Right kidney (tissue), 1 donor: ENCODE data around the gene FAHD1.
A peak's percentile ranks its signal among the peaks of the same experiment; 100 is the strongest.

Experiments
- DNase-seq: peaks from one replicate; pipeline ENCODE4 v3.0.0-alpha.2; 2016

The FAHD1 gene

GRCh38 chr16:1816396-1817275, 10.4 kb upstream of the FAHD1 start:
- DNase-seq = no peak

DNA sequence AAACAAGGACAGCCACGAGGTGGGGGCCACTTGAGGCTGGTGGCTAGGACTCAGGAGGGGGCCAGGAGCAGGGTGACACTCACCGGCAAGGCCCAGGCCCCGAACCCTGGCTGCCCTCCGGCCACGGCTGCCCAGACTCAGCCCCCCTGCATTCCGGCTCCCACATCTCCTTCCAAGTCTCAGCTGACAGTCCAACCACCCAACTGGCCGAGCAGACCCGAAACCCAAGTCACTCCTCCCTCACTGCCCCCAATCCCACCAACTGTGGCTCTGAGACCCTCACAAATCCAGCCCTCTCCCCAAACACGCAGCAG, 9.8 kb upstream of the FAHD1 start:
- no peak for DNase-seq

GRCh38 chr16:1817716-1818115, 9.3 kb upstream of the FAHD1 start:
- no peak for DNase-seq

DNA sequence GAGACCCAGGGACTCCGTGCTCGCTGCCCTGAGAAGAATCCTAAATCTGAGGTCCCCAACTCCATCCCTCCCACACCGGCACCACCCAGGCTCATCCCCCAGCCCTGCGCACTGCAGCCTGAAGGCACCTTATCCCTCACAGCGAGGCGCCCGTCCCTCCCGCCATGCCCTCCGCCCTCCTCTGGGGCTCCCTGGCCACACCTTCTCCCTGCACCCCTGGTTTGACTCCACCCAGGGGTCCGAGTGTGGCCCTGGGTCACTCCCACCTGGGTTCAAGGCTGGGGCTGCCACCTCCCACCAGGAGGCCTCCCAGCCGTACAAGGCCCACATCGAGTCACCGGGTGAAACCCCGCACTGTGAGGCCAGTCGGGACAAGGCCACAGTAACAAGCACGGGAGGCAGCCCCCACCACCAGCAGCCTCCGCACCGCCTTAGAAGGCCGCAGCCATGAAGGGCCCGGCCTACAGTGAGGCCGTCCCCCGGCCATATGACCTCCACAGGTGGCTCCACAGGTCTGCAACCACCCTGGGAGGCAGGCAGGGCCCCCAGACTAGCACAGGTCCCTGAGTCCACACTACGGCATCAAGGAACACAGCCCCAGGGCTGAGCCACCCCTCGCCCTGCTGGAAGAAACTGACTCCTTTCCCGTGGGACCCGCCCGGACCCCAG, 8.7 kb upstream of the FAHD1 start:
- DNase-seq = no peak

DNA sequence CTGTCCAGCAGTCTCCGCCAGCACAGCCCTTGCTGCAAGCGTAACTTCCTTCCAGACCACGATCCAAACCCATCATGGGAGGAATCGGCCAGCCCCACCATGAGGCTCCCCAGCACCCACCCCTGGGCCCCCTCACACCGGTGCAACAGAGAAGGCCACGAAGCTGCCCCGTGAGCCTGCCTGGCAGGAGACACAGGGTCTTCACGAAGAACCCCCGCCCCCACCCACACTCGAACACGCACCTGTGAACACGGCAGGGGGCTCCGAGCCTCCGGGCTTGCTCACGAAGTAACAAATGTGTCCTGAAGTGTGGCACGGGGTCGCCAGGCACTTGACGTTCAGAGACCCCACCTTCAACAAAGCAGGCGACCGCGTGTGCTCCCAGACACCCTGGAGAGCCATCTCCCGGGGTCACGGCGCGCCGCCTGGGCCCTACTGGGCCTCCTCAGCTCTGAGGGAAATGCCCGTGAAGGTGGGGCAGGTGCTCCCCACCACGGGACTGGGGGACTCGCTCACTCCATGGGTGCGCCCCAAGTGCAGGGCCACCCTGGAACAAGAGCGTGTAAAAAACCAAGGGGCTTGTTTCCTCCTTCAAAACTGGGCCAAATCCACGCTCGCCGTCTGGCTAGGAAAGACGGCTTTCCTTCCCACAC, 8.0 kb upstream of the FAHD1 start:
- DNase-seq = no peak

DNA sequence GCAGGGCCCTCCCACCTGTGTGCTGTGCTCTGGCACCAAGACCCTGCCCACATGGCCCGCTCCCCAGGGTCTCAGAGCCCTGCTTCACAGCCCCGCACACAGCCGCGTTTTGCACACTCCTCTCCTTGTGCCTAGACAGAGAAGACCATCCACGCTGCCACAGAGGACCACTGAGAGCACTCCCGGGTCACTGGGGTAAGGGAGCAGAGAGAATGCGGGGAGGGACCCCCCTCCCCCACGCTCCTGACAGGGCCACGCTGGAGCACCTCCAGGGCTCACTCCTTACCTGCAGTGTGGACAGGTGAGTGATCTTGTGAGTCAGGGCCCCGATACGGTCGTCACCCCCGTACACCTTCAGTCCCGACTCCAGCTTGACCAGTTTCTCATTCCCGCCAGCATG, 7.4 kb upstream of the FAHD1 start:
- no peak for DNase-seq

- no peak for DNase-seq
Observed at GRCh38 chr16:1820096-1820945, 6.7 kb upstream of the FAHD1 start.

- no peak for DNase-seq
Observed at GRCh38 chr16:1820946-1821290, 6.1 kb upstream of the FAHD1 start.

DNA sequence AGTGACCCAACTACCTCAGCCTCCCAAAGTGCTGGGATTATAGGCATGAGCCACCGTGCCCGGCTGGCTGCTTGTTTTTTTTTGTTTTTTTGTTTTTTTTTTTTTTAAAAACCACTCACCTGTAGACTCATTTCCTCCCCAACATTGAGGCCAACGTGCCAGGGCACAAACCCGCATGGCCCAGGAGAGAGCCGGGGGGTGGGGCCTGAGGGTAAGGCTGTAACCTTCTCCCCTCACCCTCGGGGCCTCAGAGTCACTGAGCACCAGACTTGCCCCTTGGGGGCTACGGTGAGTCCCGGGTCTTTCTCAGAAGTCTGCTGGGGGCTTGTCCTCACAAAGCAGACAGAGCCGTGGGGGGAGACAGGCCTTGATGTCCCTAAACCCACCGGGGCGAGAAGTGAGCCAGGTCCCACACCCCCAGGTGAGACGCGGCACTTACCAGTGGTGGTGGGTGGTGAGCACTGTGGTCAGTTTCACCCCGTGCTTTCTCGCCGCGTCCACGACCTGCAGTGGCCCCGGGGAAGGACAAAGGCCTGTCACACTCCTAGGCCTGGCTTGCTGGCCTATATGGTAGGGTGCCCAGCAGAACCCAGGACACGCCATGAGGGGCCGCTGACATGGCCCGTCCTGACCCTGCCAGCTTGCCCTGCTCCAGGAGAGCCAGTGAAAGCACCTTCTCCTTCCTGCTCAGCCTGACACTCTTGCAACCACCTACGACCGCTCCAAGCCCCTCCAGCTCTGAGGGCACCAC, 5.0 kb upstream of the FAHD1 start:
- DNase-seq = no peak

DNA sequence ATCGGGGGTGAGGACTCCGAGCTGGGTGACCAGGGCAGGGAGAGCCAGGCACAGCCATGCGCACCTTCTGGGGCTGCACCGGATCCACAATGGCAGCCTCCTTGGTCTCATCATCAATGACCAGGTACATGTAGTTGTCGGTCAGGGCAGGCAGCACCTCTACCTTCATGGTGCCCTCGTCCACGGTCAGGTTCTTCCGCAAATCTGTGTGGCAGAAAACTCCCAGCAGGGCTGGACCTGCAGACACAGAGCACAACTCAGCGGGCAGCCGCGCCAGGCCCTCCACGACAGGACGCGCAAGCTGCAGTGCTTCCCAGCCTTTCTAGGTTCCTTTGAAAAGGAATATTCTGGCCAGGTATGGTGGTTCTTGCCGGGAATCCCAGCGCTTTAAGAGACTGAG, 4.2 kb upstream of the FAHD1 start:
- DNase-seq = no peak

DNA sequence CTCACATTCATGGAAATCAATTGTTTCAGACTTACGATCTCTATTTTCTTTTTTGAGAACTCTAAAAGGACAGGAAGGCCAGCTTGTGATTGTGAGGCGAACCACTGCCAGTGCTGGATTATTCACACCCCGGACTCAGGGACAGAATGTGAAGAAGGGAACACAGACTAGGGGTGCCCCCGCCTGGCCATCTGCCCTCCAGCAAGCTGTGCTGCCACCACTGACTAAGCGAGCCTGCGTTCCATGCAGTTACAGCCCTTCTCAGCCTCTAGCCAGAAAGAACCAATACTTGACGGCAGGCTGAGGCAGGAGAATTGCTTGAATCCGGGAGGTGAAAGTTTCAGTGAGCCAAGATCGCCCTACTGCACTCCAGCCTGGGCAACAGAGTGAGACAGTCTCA, 3.2 kb upstream of the FAHD1 start:
- DNase-seq = no peak

DNA sequence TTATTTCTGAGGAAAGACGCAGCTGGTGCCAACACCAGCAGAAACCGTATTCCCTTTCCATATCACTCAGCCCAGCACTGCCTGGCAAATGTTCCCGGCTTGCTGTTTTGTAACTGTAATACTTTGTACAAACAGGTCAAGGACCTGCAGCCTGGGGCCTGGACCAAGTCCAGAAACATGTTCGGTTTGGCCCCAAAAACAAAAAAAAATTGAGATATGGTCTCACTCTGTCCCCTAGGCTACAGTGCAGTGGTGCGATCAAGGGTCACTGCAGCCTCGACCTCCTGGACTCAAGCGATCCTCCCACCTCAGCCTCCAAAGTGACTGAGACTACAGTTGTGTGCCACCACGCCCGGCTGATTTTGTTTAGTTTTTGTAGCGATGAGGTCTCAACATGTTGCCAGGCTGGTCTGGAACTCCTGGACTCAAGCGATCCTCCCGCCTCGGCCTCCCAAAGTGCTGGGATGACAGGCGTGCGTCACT, 1.6 kb upstream of the FAHD1 start:
- DNase-seq = no peak

GRCh38 chr16:1825864-1826690, 929 bp upstream of the FAHD1 start:
- DNase-seq = peak; percentile 27

- no peak for DNase-seq
Observed at GRCh38 chr16:1828645-1829410, 1.8 kb downstream of the FAHD1 start.

GRCh38 chr16:1830213-1830612, 3.2 kb downstream of the FAHD1 start:
- no peak for DNase-seq

GRCh38 chr16:1831186-1832075, 4.4 kb downstream of the FAHD1 start:
- DNase-seq = no peak

DNA sequence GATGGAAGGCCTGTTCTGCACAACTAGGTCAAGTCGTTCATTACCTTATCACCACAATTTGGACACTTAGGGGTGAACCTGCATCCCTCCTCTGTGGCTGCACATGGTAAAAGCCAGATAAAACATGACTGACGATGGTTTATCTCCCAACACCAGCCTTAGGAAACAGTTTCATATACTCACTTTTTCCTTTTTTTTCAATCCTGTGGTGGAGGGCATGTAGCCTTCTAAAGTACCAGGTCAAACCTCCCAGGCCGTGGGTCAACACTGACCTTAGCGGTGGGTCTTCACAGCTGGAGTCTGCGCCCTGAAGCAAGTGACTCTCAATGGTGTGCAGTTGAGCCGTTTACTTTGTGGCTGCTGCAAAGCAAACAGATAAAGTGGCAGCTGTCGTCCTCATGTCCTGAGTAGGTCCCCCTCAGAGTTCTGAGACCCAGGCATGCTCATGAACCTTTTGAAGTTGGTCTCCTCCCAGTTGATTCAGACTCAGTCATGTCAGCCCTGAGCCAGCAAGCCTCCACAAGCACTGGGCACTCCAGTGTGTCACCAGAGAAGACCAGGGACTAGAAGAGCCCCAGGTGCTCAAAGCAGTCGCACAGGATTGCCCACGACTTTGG, 5.9 kb downstream of the FAHD1 start:
- no peak for DNase-seq

- DNase-seq = no peak
Observed at GRCh38 chr16:1834096-1834495, 7.1 kb downstream of the FAHD1 start.

- DNase-seq = no peak
Observed at GRCh38 chr16:1839554-1839953, 12.5 kb downstream of the FAHD1 start.
